Keratinocyte (primary cell): ENCODE measurements around the gene ORM2.

ENCODE experiments used
- CTCF ChIP-seq, 3 experiments: IDR thresholded peaks in 1 of 3; conservative IDR thresholded peaks in 1 of 3; optimal IDR thresholded peaks in 1 of 3; 2 replicates in 2 of 3; 3 replicates in 1 of 3; pipeline versions ENCODE3 to v1.5.1; 2011; ENCODE audit warnings: low read length in 3 of 3, mild to moderate bottlenecking in 3 of 3, moderate library complexity in 2 of 3, control low read depth in 1 of 3, inconsistent platforms in 1 of 3; ENCODE audit not compliant: insufficient read depth in 2 of 3; ENCODE audit errors: extremely low read depth in 1 of 3
- EZH2 ChIP-seq: IDR thresholded peaks from one replicate; pipeline ENCODE4 v1.6.1; 2012; ENCODE audit warnings: inconsistent platforms, mild to moderate bottlenecking, low read length, moderate library complexity

DNA sequence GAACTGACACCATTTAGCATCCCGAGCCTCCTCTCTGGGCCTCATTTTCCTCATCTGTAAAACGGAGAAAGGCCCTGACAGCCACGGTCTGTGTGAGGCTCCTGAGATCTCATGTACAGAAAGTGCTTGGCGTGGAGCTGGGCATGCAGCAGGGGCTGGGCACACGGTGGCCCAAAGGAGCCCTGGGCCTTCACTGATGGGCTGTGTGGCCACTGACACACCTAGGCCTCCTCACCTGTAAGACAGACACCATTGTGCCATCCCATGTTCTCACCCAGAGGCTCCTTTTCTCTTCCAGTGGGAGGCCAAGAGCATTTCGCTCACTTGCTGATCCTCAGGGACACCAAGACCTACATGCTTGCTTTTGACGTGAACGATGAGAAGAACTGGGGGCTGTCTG lies 5.2 kb upstream of the ORM2 start:
- TF ChIP-seq CTCF (optimal IDR thresholded peaks at IDR 0.05 in 1 of 3, IDR thresholded peaks at IDR 0.05 in 1 of 3, conservative IDR thresholded peaks at IDR 0.05 in 1 of 3; ENCODE audit: extremely low read depth in 1 of 3, insufficient read depth in 2 of 3, low read length in 3 of 3) (no peak), EZH2 (no peak)
